KMS-11 (cell line): Measurements from ENCODE around the gene PDE6B.
"Not testable (repeated sequence)": the region's sequence is repeated elsewhere in the genome, so short reads cannot be mapped to it uniquely, and the experiment has no call there.

ENCODE experiments used
- H2AFZ ChIP-seq: fragments of 200-600 bp; sonication (generic); 2 replicates; pipeline ENCODE4 v1.6.1; 2016; ENCODE audit warnings: antibody characterized with exemption, mixed run types, low read depth
- H3K27ac ChIP-seq: fragments of 200-600 bp; sonication (generic); 2 replicates; pipeline ENCODE4 v1.6.1; 2016; ENCODE audit warnings: mild to moderate bottlenecking, mixed run types
- H3K27me3 ChIP-seq: fragments of 200-600 bp; sonication (generic); 2 replicates; pipeline ENCODE4 v1.6.1; 2017; ENCODE audit warnings: mild to moderate bottlenecking, low read depth, mixed run types, moderate library complexity; ENCODE audit not compliant: insufficient read depth
- H3K36me3 ChIP-seq: fragments of 200-600 bp; sonication (generic); 2 replicates; pipeline ENCODE4 v1.6.1; 2017; ENCODE audit warnings: mild to moderate bottlenecking, mixed run types; ENCODE audit not compliant: insufficient read depth
- H3K4me1 ChIP-seq: fragments of 200-600 bp; sonication (generic); 2 replicates; pipeline ENCODE4 v1.6.1; 2016; ENCODE audit warnings: mild to moderate bottlenecking, low read depth, mixed run types; ENCODE audit not compliant: poor library complexity, severe bottlenecking
- H3K4me2 ChIP-seq: fragments of 200-600 bp; sonication (generic); 2 replicates; pipeline ENCODE4 v1.7.0; 2016; ENCODE audit warnings: mild to moderate bottlenecking, mixed run types
- H3K4me3 ChIP-seq: fragments of 200-600 bp; sonication (generic); IDR thresholded peaks from 2 replicates; pipeline ENCODE4 v1.6.1; 2017; ENCODE audit warnings: low read depth, low read length, mixed read lengths; ENCODE audit not compliant: insufficient read depth
- H3K79me2 ChIP-seq: fragments of 200-600 bp; sonication (generic); 2 replicates; pipeline ENCODE4 v1.6.1; 2016; ENCODE audit warnings: low read depth, mixed run types; ENCODE audit not compliant: insufficient read depth
- H3K9ac ChIP-seq: fragments of 200-600 bp; sonication (generic); 2 replicates; pipeline ENCODE4 v1.6.1; 2016; ENCODE audit warnings: mild to moderate bottlenecking, mixed run types
- H4K20me1 ChIP-seq: fragments of 200-600 bp; sonication (generic); 2 replicates; pipeline ENCODE4 v1.6.1; 2016; ENCODE audit warnings: mild to moderate bottlenecking, mixed run types; ENCODE audit not compliant: insufficient read depth
- CTCF ChIP-seq: fragments of 200-600 bp; sonication (generic); conservative IDR thresholded peaks from 2 replicates; pipeline ENCODE4 v1.6.1; 2017; ENCODE audit warnings: low read depth, mild to moderate bottlenecking, antibody characterized with exemption, low read length, moderate library complexity, mixed read lengths

The PDE6B gene

GRCh38 chr4:666822-667544, 41.6 kb downstream of the PDE6B start:
- Histone ChIP-seq H3K9ac (no peak overlapping the region), H3K27ac (no peak overlapping the region), H3K79me2 (no peaks in the 10 kb centered on the region), H4K20me1 (no peaks in the 10 kb centered on the region), H3K36me3 (no peaks in the 10 kb centered on the region), H3K4me1 (no peaks in the 10 kb centered on the region), H3K27me3 (no peaks in the 10 kb centered on the region), H2AFZ (no peak overlapping the region), H3K4me2 (no peak overlapping the region), H3K4me3 (no peak overlapping the region)
- TF ChIP-seq CTCF: no peak

- no peak overlapping the region for H3K9ac ChIP-seq
- no peak overlapping the region for H3K4me2 ChIP-seq
- no peak overlapping the region for H2AFZ ChIP-seq
- H3K27ac ChIP-seq: no peak overlapping the region
- no peak for TF ChIP-seq CTCF
- no peaks in the 10 kb centered on the region for H3K27me3 ChIP-seq
- no peaks in the 10 kb centered on the region for H3K4me1 ChIP-seq
- no peaks in the 10 kb centered on the region for H4K20me1 ChIP-seq
- no peaks in the 10 kb centered on the region for H3K79me2 ChIP-seq
- H3K36me3 ChIP-seq: no peaks in the 10 kb centered on the region
- no peak overlapping the region for H3K4me3 ChIP-seq
Observed at GRCh38 chr4:667545-667925, 42.2 kb downstream of the PDE6B start.

- H3K4me1 ChIP-seq, H3K4me3 ChIP-seq, H2AFZ ChIP-seq, H3K4me2 ChIP-seq, H4K20me1 ChIP-seq, H3K27ac ChIP-seq, H3K27me3 ChIP-seq, H3K36me3 ChIP-seq, H3K79me2 ChIP-seq, H3K9ac ChIP-seq: not testable (repeated sequence)
Observed at GRCh38 chr4:668219-668618, 42.8 kb downstream of the PDE6B start.

GRCh38 chr4:669806-670559, 44.6 kb downstream of the PDE6B start:
- H3K4me3 ChIP-seq, H3K36me3 ChIP-seq, H3K9ac ChIP-seq, H3K27me3 ChIP-seq, H3K4me2 ChIP-seq, H2AFZ ChIP-seq, H3K79me2 ChIP-seq, H3K4me1 ChIP-seq, H4K20me1 ChIP-seq, H3K27ac ChIP-seq: not testable (repeated sequence)

GRCh38 chr4:671769-672168, 46.4 kb downstream of the PDE6B start:
- Histone ChIP-seq H3K4me2 (no peak overlapping the region), H3K9ac (no peak overlapping the region), H4K20me1 (no peaks in the 10 kb centered on the region), H3K79me2 (no peaks in the 10 kb centered on the region), H3K4me3 (no peak overlapping the region), H2AFZ (no peak overlapping the region), H3K27ac (no peak overlapping the region), H3K4me1 (peaks cover 3% of the 10 kb centered on the region), H3K36me3 (no peaks in the 10 kb centered on the region), H3K27me3 (no peaks in the 10 kb centered on the region)
- TF ChIP-seq CTCF: no peak
